HG03354 (cell line): Measurements from ENCODE around the gene TRMT10C.
"Not testable (repeated sequence)": the region's sequence is repeated elsewhere in the genome, so short reads cannot be mapped to it uniquely, and the experiment has no call there.

ENCODE experiments used
- ATAC-seq: cut with Tn5 transposase; IDR thresholded peaks from one replicate; pipeline ENCODE4 v1.9.1; 2021; ENCODE audit warnings: mild to moderate bottlenecking; ENCODE audit not compliant: unreplicated experiment, poor library complexity, severe bottlenecking

The TRMT10C gene

GRCh38 chr3:101544161-101544850 lies 17.4 kb upstream of the TRMT10C start:
- ATAC-seq, result no peak

DNA sequence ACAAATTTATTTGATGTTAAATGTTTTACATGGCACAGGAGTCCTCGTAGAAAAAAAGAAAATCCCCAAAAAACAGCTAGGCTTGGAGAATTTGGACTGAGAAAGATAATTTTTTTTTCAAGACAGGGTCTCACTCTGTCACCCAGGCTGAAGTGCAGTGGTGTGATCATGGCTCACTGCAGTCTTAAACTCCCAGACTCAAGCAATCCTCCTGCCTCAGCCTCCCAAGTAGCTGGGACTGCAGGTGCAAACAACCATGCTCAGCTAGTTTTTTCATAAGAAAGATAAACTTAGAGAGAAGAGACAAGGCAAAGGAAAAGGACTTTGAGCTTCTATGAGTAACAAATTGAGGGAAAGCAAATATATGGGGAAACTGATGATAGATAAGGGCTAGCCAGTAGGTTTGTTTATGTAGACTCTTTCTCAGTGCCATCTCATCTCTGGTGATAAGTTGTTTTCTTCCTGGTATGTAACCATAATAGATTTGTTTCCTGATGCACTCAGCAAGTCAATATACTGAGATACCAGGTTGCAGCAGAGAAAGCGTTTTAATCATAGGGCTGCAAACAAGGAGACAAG lies 13.1 kb upstream of the TRMT10C start:
- no peak for ATAC-seq

- no peak for ATAC-seq
Measured at GRCh38 chr3:101549473-101549872, 12.2 kb upstream of the TRMT10C start.

- ATAC-seq, result not testable (repeated sequence)
Measured at GRCh38 chr3:101551359-101552081, 10.1 kb upstream of the TRMT10C start.

DNA sequence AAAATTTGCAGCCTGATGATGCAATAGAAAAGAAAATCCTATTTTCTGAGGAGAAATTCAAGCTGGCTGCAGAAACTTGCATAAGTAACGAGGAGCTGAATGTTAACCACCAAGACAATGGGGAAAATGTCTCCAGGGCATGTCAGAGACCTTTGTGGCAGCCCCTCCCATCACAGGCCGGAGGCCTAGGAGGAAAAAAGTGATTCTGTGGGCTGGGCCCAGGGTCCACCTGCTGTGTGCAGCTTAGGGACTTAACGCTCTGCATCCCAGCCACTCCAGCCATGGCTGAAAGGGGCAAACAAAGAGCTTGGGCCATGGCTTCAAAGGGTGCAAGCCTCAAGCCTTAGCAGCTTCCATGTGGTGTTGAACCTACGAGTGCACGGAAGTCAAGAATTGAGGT lies 8.3 kb upstream of the TRMT10C start:
- not testable (repeated sequence) for ATAC-seq

GRCh38 chr3:101556064-101556463 lies 5.6 kb upstream of the TRMT10C start:
- no peak for ATAC-seq

DNA sequence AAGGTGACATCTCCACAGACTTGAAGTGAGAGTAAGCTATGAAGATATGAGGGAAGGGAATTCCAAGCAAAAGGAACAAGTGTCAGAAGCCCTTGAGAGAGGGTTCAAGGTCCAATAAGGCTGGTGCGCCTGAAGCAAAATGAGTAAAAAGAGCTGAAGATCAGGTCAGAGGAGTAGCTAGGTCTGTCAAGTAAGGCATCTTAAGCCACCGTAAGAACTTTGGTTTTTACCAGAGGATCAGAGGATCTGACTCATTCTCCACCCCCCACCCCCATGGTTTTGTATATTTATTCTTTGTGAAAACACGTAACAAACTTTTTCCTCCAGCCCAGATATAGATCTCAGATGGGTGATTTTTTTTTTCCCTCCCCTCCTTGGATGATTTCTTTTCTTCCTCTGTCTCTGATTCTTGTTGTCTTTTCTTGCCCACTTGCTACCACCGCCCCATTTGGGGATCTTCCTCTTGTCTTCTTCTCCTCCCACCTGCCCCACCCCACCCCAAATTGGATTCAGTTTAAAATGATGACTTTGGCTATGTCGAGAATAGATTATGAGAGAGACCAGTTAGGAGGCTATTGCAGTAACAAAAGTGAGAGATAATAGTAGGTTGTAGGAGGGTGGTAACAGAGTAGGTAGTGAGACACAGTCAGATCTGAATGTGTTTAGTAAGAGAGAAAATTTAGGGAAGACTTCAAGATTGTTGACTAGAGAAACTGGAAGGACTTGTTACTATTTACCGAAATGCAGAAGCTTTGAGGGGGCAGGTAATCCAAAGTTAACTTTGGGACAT lies 6.1 kb downstream of the TRMT10C start:
- ATAC-seq, result no peak

DNA sequence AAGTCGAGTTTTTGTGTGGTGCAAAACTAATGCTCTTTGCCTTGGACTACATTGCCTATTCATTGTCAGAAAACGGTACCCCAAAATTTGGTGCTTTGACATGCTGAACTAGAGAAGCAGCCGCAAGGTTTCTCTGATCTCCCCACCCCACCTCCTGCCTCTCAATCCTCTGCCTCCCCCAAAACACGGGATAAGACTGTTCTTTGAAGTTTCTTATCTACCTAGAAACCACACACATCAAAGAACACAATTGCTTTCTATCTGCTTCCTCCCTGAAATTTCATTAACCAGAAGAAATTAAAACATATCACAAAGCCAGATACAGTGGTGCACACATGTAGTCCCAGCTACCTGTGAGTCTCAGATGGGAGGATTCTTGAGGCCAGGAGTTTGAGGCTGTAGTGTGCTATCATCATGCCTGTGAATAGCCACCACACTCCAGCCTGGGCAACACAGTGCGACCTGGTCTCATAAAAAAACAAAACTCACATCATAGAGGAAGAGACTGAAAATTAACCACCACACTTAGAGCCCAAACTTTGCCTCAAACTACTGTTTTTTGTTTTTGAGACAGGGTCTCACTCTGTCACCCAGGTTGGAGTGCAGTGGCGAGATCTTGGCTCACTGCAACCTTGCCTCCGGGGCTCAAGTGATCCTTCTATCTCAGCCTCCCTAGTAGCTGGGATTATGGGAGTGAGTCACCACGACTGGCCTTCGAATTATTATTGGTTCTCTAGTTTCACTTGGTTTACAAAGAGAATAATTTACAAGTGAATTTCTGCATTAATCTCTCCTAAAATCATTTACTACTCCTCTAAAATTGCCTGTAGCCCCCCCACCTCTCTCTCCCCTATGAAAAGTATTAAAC lies 9.6 kb downstream of the TRMT10C start:
- no peak for ATAC-seq

GRCh38 chr3:101573449-101574387 lies 12.1 kb downstream of the TRMT10C start, which contains the start of gene PCNP:
TSS of gene PCNP (plus strand) at chr3:101574180. CDS start at chr3:101574216, 36 bp downstream.
- ATAC-seq, result peak; percentile 90

DNA sequence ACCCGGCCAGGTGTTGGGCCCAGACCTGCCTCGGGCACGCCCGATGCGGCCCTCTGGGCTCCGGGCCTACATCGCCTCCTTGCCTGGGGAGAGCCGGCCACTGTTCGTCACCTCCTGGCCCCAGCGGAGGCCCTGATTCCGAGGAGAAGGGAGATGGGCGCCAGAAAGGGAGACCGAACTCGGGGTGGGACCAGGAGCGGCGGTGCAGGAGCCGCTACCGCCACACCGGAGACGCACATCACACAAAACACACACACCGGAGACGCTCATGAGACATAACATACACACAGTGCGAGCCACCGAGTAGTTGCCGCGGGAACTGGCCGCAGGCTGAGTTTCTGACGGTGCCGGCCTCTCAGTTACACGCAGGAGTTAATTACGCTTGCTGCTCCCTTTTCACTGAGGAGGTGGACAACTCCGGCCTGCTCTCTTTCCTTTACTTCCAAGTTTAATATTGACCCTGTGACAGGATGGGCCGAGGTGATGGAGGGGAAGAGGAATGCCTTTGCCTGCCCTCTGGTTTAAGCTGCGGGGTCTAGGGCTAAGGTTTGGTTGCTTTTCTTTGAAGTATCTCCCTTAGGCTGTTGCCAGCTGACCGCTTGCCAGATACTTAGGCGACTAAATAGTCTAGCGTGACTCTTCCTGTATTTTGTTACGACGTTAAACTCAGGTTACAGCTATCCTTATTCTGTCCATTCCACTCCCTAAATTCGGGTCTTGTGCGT lies 12.9 kb downstream of the TRMT10C start:
- ATAC-seq, result peak; percentile 55

- no peak for ATAC-seq
Measured at GRCh38 chr3:101577286-101577685, 15.6 kb downstream of the TRMT10C start.

DNA sequence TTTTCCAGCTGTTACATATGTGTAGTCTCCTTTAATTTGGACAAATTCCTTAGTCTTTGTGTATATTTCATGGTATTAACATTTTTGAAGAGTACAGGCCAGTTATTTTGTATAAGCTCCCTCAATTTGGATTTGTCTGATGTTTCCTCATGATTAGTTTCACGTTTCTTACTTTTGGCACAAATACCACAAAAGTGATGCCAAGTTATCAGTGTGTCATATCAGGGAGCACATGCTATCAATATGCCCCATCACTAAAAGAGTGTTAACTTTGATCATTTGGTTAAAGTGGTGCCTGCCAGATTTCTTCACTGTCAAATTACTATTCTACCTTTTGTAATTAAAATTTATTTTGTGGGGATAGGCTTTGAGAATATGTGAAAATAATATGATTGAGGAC lies 26.9 kb downstream of the TRMT10C start:
- ATAC-seq, result no peak

- ATAC-seq, result no peak
Measured at GRCh38 chr3:101591071-101591470, 29.4 kb downstream of the TRMT10C start.

- no peak for ATAC-seq
Measured at GRCh38 chr3:101602731-101603130, 41.1 kb downstream of the TRMT10C start.

DNA sequence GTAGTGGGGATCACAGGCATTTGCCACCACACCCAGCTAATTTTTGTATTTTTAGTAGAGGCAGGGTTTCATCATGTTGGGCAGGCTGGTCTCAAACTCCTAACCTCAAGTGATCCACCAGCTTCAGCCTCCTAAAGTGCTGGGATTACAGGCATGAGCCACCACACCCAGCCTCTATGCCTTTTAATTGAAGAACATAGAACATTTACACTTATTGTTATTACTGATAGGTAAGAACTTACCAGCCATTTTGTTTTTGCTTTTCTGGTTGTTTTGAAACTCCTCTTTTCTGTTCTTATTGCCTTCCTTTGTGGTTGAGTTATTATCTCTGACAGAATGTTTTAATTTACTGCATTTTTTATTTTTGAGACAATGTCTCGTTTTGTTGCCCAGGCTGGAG lies 41.5 kb downstream of the TRMT10C start:
- no peak for ATAC-seq

- not testable (repeated sequence) for ATAC-seq
Measured at GRCh38 chr3:101605398-101605797, 43.7 kb downstream of the TRMT10C start.

GRCh38 chr3:101611023-101611422 lies 49.4 kb downstream of the TRMT10C start:
- no peak for ATAC-seq

- not testable (repeated sequence) for ATAC-seq
Measured at GRCh38 chr3:101613014-101613413, 51.3 kb downstream of the TRMT10C start.
